Measurements from ENCODE around the gene PIEZO2. TPM values are rescaled to one million over a fixed set of nuclear protein-coding genes. Genes with fewer than 3 reads are reported as not detected.
"Not testable (repeated sequence)": the region's sequence is repeated elsewhere in the genome, so short reads cannot be mapped to it uniquely, and the experiment has no call there.

The PIEZO2 gene
- total RNA-seq, 2 donors from 2014 or later = 0.63 to 3.0 TPM

DNA sequence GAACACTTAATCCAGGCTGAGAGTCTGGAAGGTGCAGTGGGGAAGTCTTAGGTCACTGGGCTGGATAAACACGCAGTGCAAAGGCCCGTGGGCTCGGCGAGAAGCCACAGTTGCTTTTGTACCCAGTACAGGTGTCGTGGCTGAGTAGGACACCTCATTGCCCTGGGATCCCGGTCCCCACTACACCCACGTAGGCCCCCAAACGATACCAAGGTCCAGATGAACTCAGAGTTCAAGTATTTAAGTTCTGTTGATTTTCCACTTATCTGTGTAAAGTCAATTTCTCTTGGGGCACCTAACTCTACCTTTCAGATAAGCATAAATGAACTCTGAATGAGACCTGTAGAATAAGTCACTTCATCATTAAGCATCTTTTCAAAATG, 302.0 kb downstream of the PIEZO2 start:
- Histone ChIP-seq H3K4me3 (no peak overlapping the region), H3K4me1 (no peaks in the 10 kb centered on the region), H3K27ac (no peak overlapping the region), H3K27me3 (no peaks in the 10 kb centered on the region), H3K9me3 (no peaks in the 10 kb centered on the region), H3K36me3 (no peaks in the 10 kb centered on the region)
- no peak for DNase-seq (ENCODE audit: low spot score)
- no peak for TF ChIP-seq CTCF (IDR thresholded peaks at IDR 0.05)

GRCh38 chr18:10846657-10847407, 302.5 kb downstream of the PIEZO2 start:
- TF ChIP-seq CTCF (IDR thresholded peaks at IDR 0.05) = no peak
- H3K27me3 ChIP-seq = no peaks in the 10 kb centered on the region
- no peaks in the 10 kb centered on the region for H3K4me1 ChIP-seq
- no peaks in the 10 kb centered on the region for H3K9me3 ChIP-seq
- DNase-seq (ENCODE audit: low spot score) = no peak
- no peak overlapping the region for H3K4me3 ChIP-seq
- H3K36me3 ChIP-seq = no peaks in the 10 kb centered on the region
- H3K27ac ChIP-seq = no peak overlapping the region

DNA sequence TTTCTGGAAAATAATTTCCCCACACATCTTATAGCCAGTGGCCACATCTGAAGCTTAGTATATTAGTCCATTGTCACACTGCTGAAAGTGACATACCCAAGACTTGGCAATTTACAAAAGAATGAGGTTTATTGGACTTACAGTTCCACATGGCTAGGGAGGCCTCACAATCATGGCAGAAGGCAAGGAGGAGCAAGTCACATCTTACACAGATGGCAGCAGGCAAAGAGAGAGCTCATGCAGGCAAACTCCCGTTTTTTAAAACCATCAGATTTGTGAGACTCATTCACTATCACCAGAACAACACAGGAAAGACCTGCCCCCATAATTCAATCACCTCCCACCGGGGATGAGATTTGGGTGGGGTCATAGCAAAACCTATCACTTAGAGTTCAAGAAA, 303.3 kb downstream of the PIEZO2 start:
- not testable (repeated sequence) for H3K4me3 ChIP-seq; H3K27me3 ChIP-seq; DNase-seq (ENCODE audit: low spot score); H3K27ac ChIP-seq; H3K36me3 ChIP-seq; H3K4me1 ChIP-seq; H3K9me3 ChIP-seq

DNA sequence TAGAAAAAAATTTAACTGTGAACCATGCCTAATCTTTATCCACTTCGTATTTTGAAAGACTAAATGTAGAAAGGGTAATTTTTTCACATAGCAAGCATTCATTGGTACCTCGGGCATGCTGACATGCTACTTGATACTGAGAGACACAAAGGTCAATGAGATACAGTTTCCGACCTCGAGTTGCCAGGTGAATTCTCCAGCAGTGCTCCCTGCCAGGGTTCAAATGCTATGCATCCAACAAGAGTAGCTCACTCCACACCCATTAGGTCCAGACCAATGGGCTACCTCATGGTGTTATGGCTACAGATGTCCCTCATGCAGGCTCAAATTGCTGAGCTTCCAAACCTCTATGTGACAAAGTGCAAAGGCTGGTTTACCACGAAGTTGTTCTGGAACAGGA, 305.8 kb downstream of the PIEZO2 start:
- TF ChIP-seq CTCF (IDR thresholded peaks at IDR 0.05) = no peak
- Histone ChIP-seq H3K27me3 (no peaks in the 10 kb centered on the region), H3K9me3 (no peaks in the 10 kb centered on the region), H3K4me3 (no peak overlapping the region), H3K4me1 (no peaks in the 10 kb centered on the region), H3K36me3 (no peaks in the 10 kb centered on the region), H3K27ac (no peak overlapping the region)
- DNase-seq (ENCODE audit: low spot score) = no peak

- H3K9me3 ChIP-seq = no peaks in the 10 kb centered on the region
- H3K27ac ChIP-seq = no peak overlapping the region
- DNase-seq (ENCODE audit: low spot score) = no peak
- H3K27me3 ChIP-seq = no peaks in the 10 kb centered on the region
- H3K36me3 ChIP-seq = no peaks in the 10 kb centered on the region
- no peak overlapping the region for H3K4me3 ChIP-seq
- no peaks in the 10 kb centered on the region for H3K4me1 ChIP-seq
- no peak for TF ChIP-seq CTCF (IDR thresholded peaks at IDR 0.05)
Observed at GRCh38 chr18:10842861-10843260, 306.5 kb downstream of the PIEZO2 start.

- H3K4me1 ChIP-seq = no peaks in the 10 kb centered on the region
- H3K27ac ChIP-seq = no peak overlapping the region
- TF ChIP-seq CTCF (IDR thresholded peaks at IDR 0.05) = no peak
- H3K9me3 ChIP-seq = no peaks in the 10 kb centered on the region
- H3K36me3 ChIP-seq = no peaks in the 10 kb centered on the region
- H3K4me3 ChIP-seq = no peak overlapping the region
- no peak for DNase-seq (ENCODE audit: low spot score)
- no peaks in the 10 kb centered on the region for H3K27me3 ChIP-seq
Observed at GRCh38 chr18:10842371-10842770, 307.0 kb downstream of the PIEZO2 start.

Measured in right atrium auricular region (tissue), 2 donors.